H1 (cell line): ENCODE results near the gene TSHZ2.

Source experiments
- CREB1 ChIP-seq: IDR thresholded peaks from 2 replicates; pipeline ENCODE4 v1.6.1; 2012; ENCODE audit warnings: inconsistent platforms
- CTCF ChIP-seq, 3 experiments: IDR thresholded peaks; 1 replicate in 2 of 3; 2 replicates in 1 of 3; pipeline versions ENCODE4 v1.5.1 to v1.6.1; 2011; ENCODE audit warnings: low read length in 3 of 3, mild to moderate bottlenecking in 3 of 3, inconsistent platforms in 2 of 3, low read depth in 1 of 3, moderate library complexity in 1 of 3; ENCODE audit not compliant: insufficient read depth in 1 of 3; ENCODE audit errors: control extremely low read depth in 1 of 3
- POLR2A ChIP-seq, 2 experiments: IDR thresholded peaks; 1 replicate in 1 of 2; 2 replicates in 1 of 2; pipeline ENCODE4 v1.6.1; 2011; ENCODE audit warnings: low read depth in 2 of 2, low read length in 2 of 2, mild to moderate bottlenecking in 2 of 2; ENCODE audit errors: control extremely low read depth in 1 of 2
- TBP ChIP-seq: IDR thresholded peaks from 2 replicates; pipeline ENCODE4 v1.6.1; 2011; ENCODE audit warnings: low read depth, low read length, improper control_type of control experiment
- USF2 ChIP-seq: IDR thresholded peaks from 2 replicates; pipeline ENCODE4 v1.6.1; 2011; ENCODE audit warnings: low read length, improper control_type of control experiment
- ZNF274 ChIP-seq: IDR thresholded peaks from 2 replicates; pipeline ENCODE4 v1.7.0; 2012; ENCODE audit warnings: low read length, borderline replicate concordance; ENCODE audit errors: extremely low read depth

GRCh38 chr20:53161073-53161472 lies 188.9 kb downstream of the TSHZ2 start:
- no peak for TF ChIP-seq CTCF (IDR thresholded peaks at IDR 0.05; ENCODE audit: control extremely low read depth in 1 of 3, insufficient read depth in 1 of 3, low read depth in 1 of 3, low read length in 3 of 3)
- TF ChIP-seq TBP, result no peak
- TF ChIP-seq USF2, result no peak
- TF ChIP-seq POLR2A (IDR thresholded peaks at IDR 0.05; ENCODE audit: control extremely low read depth in 1 of 2, low read depth in 2 of 2, low read length in 2 of 2), result no peak
- TF ChIP-seq CREB1, result no peak
- no peak for TF ChIP-seq ZNF274
